ENCODE results near the gene PARD6B.

- peak; percentile 37 for TF ChIP-seq SRSF1 (optimal IDR thresholded peaks at IDR 0.05; ENCODE audit: low read depth, low read length)
- peak; percentile 72; the same call in 1 of the 2 replicates for TF ChIP-seq YEATS4 (CRISPR knock-in tag; IDR thresholded peaks at IDR 0.05; ENCODE audit: borderline replicate concordance)
- TF ChIP-seq MAFK (conservative IDR thresholded peaks at IDR 0.05 in 1 of 2, IDR thresholded peaks at IDR 0.05 in 1 of 2; ENCODE audit: low read length in 2 of 2): no peak
These were observed 63.7 kb downstream of the PARD6B start, which contains the start of gene BCAS4 for GRCh38 chr20:50794846-50795634.

All from HepG2 (cell line).